Stimulated activated CD4-positive, alpha-beta T cell treated with anti-CD3 and anti-CD28 coated beads, Interleukin-4, amount 100 ng/mL, for 4 hours (primary cell): Measurements from ENCODE around the gene MZT2B.
"Not testable (repeated sequence)": the region's sequence is repeated elsewhere in the genome, so short reads cannot be mapped to it uniquely, and the experiment has no call there.

Experiments
- DNase-seq, 2 experiments: peaks; one replicate each; pipeline ENCODE4 v3.0.0-alpha.2; 2020

Gene MZT2B

DNA sequence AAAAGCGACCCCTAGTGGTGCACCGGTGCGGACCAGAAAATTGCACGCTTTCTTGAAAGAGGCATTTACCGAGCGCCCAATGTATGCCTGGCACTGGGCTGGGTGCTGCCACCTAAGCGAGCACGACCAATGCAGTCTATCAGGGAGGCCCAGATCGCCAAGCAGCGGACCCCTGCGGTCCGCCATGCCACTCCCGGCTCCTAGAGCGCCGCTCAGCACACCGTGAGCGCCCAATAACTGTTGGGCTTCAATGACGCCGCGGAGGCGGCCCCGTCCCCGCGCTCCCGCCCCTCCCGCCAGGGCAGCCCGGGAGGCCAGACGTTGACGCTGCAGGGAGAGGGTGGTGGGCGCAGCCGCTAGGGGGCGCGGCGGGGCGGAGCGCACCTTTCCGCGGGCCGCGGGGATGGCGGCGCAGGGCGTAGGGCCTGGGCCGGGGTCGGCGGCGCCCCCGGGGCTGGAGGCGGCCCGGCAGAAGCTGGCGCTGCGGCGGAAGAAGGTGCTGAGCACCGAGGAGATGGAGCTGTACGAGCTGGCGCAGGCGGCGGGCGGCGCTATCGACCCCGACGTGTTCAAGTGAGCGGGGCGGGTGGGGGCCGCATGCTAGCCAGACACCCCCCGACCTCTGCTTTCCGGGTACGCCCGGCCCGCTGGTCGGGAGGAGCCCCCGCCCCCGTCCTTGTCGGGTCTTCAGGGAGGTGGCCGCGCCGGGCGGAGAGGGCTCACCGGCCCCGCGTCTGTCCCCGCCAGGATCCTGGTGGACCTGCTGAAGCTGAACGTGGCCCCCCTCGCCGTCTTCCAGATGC lies at the start of gene MZT2B:
Gene MZT2B (plus strand): TSS at position 383 of the 803 bp plus-strand sequence. CDS start 21 bp downstream, at position 404.
- DNase-seq: peak; percentile 86 to 91

GRCh38 chr2:130135692-130136541 lies 46.1 kb upstream of the MZT2B start:
- no peak for DNase-seq

DNA sequence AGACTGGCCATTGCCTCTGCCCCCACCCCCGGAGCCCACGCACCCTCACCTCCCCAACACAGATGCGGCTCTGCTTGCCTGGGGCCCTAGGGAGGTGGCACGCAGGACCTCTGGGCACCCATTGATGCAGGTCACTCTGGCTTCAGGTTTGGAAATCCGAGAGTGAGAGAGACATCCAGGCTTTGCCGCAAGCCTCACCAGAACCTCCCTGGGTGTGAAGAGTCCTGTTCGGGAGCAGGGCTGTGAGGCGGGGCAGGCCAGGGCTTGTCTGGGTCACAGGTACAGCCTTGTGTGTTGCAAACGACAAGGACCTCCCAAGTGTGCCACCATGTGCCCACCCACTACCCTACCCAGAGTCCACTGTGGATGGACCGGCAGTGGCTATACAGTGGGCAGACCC lies 45.5 kb upstream of the MZT2B start:
- not testable (repeated sequence) for DNase-seq

GRCh38 chr2:130137118-130137517 lies 44.9 kb upstream of the MZT2B start:
- DNase-seq: not testable (repeated sequence)

DNA sequence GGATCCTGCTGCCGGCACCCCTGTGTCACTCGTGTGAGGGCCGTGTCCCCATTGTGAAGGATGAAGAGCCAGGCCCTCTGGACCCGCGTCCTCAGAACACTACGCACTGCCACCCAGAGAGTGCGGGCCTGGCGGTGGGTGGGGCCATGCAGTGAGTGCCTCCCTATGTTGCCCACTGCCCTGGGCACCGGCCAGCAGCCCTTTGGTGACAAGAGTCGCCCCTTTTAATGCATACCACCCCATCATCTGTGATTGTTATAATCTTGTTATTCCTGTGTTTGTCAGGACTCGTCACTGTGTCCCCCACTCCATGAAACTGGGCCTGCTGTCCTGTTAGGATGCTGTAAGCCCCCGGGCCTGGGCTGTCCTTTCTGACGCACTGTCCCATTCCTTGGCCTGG lies 43.7 kb upstream of the MZT2B start:
- not testable (repeated sequence) for DNase-seq

DNA sequence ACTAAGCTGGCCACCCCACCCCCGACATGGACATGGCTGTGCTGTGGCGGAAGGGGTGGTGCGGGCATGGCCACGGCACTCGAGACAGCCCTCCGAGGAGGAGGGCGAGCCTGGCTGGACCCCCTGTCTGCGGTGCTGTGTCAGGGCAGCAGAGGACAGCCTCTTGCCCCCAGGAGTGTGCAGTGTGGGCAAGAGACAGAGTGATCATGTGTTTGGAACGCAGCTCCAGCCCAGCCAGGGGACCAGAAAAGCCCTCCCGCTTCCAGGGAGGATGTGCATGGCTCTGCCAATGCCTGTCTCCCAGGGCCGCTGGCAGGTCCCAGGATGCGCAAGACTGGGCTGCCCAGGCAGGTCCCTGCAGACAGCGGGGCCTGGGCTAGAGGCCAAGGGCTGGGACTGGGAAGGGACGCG lies 43.2 kb upstream of the MZT2B start:
- not testable (repeated sequence) for DNase-seq

DNA sequence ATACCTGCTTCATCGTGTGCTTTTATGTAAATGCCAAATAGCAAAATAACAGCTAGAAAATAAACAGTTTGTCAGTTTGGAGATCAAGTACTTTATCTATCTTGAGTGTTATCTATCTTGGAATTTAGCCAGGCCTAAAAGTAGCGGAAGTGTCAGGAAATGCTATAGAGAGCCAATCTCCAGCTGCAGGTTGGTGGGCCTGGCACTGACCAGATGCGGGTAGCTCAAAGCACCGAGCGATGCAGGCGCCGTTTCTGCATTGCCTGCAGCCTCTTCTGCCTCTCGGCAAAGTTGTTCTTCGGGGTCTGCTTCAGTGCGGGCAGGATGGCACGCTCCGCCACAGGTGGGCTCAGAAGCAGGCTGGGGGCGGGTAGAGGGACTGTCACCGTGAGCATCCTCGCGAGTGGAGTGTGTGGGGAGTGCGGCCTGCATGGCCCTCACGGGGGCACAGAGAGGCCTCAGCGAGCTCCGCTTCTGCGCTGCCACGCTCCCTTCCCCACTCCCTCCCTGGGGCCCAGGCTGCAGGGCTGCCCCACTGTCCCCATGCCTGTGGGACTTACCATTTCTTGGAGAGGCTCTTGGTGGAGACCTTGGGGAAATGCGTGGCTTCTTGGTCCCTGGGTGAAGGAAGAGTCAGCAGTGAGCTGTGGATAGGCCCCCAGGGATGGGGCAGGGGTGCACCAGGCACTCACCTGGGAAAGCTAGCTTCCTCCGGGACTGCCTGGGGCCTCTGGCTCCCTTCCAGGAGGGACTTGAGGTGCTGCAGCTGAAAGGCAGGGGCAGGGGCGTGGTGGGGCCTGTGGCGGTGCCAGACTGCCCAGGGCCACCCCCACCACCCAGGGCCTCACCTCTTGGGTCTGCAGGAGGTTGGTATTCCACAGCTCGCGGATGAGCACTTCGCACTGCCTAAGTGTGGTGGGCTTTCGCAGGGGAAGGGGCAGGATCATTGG lies 42.5 kb upstream of the MZT2B start:
- DNase-seq: not testable (repeated sequence)

DNA sequence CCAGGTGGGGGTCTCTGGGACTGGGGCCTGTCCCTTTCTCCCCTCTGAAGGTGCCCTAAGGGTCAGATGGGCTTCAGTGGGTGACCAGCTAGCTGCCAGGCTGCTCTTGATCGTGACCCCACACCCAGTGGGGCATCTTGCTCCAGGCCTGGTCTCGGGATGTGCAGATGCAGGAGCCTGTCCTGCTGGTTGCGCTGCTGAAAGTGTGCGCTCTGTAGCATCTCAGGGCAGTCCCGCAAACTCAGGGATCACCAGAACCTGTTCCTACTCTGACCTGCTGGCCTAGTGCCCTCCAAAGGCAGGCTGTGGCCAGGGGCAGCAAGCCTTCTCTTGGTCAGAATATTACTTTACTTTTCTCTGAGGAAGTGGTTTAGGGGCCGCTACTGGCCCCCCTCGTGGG lies 41.5 kb upstream of the MZT2B start:
- DNase-seq: not testable (repeated sequence)

GRCh38 chr2:130141002-130141401 lies 41.1 kb upstream of the MZT2B start:
- DNase-seq: not testable (repeated sequence)

DNA sequence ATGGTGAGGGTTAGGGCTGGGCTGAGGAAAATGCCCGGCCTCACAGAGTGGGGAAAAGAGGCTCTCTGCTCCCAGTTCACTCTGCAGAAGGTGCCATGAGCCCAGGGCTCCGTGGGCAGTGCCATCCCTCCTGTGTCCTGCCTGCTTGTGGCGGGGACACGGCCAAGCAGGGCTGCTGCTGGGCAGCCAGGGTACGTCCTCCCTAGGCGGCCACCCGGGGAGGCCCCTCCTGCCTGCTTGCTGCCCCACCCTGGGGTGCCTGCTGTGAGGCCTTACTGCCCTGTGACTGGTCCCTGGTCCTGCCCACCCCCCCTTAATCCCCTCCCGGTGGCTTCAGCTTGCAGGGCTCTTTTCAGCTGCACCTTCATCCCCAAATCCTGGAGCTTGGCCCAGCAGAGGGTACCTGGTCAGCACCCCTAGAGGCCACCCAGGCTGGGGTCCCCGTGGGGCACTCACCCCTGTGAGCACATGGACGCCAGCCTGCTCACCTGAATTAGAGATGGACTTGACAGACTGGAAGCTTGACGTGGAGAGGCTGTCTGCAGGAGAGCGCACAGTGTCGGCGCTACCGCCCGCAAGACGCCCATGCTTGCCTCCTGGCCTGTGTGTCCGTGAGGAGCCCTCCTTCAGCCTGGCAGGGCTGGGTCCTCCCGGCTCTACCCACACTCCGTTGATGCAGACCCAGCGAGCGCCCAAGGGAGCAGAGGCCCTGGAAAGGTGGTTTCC lies 40.3 kb upstream of the MZT2B start:
- not testable (repeated sequence) for DNase-seq

- not testable (repeated sequence) for DNase-seq
Observed at GRCh38 chr2:130142396-130143265, 39.4 kb upstream of the MZT2B start.

DNA sequence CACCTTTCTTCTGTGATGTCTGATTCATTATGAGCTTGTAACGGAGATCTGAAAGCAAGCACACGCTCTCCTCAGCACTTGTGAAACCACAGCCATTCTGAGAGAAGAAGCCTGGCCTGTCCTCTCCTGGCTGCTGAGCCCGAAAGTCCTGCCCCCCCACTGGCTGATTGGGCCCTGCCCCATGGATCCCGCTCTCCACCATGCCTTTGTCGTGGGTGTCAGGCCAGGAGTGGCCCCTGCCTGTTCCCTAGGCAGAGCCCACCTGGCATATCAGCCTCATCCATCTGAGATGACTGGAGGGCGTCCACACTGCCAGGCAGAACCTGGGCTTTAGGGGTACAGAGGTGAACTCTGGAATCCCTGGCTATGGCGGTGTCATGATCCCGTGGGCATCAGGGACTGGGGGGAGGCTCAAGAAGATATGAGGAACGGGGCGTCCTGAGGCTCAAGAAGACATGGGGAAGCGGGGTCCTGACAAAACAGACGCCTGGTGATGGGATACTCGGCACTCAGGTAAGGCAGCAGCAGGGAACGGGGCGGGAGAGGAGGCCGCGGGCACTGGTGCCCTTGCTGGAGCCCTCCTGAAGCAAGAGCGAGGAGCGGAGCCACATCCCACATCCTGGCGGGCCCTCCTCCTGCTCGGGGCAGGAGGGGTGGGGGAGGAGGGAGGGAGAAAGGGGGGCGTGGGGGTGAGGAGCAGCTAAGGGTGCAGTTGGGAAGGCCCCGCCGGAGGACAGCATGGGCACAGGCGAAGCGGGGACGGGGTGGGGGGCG lies 38.6 kb upstream of the MZT2B start:
- DNase-seq: not testable (repeated sequence)

DNA sequence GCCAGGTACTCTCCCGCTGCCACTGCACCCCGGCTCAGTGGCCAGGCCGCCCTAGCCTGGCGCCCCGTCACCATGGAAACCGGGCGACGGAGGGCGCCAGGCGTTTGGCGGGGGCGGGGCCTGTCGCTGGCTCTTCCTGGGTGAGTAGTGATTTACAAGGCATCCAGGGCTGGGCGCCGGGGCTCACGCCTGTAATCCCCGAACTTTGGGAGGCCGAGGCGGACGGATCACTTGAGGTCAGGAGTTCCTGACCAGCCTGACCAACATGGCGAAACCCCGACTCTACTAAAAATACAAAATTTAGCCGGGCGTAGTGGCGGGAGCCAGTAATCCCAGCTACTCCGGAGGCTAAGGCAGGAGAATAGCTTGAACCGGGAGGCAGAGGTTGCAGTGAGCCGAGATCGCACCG lies 37.1 kb upstream of the MZT2B start, which contains the start of gene CCDC74B:
Gene CCDC74B (minus strand): TSS at position 107 of the 409 bp plus-strand sequence. CDS start 116 bp downstream, outside the sequence.
- DNase-seq: peak; percentile 46 to 50

DNA sequence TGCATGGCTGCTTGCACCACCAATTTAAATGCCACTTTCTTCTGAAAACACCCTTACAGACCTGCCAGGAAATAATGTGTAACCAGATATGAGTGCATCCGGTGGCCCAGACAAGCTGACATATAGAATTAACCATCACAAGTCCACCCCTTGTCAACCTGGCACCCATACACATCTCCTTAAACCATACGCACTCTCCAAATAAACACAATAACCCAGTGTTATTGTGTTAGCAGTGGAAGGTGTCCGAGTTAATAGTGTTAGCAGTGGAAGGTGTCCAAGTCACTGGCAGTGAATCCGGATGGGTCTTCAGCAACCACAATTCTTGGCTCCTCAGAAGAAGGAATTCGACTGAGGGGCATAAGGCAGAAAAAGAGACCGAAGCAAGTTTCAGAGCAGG lies 33.5 kb upstream of the MZT2B start:
- not testable (repeated sequence) for DNase-seq

GRCh38 chr2:130150181-130151144 lies 31.6 kb upstream of the MZT2B start:
- no peak for DNase-seq

DNA sequence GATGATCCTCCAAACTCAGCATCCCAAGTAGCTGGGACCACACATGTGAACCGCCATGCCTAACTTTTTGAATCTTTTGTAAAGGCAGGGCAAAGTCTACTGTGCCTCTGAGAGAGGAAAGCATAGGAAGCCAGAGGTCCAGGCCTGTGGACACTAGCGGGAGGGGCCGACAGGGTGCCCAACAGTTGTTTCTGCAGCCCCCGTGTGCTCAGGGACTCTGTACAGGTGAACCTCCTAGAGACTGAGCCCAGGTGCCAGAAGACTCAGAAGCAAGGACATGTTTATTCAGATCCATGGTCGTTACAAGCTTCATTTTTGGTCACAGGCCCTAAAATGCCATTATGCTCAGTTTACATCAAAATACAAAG lies 30.9 kb upstream of the MZT2B start:
- not testable (repeated sequence) for DNase-seq

DNA sequence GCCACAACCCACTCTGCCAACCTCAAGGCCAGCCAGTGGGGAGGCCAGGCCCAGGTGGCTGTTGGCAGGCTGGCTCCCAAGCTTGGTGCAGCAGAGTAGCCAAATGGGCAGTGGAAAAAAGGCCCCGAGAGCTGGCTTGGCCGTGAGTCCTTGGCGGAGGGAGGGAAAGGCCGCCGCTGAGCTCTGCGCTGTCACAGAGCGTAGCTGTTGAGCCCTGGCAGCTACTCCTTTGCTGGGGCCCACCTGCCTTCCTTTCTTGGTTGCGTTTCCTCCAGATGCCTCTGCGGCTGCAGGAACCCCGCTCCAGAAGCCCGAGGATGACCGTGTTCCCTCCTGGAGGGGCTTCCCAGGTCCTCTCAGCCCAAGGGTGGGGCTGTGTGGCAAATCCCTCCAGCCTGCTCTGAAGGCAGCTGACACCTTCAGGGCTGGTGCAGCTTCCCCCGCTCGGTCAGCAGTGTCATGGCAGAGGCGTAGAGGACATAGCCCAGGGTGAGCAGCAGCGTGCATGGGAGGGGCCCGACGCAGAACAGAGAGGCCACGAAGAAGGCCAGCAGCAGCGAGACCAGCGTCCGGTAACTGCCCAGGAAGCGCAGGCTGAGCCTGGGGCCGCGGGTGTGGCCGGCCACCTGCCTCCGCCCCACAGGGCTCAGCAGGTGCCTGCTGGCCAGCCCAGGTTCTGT lies 29.8 kb upstream of the MZT2B start:
- DNase-seq: not testable (repeated sequence)
